Brain microvascular endothelial cell (primary cell): ENCODE data around the gene KATNBL1.

Source experiments
- DNase-seq: peaks from one replicate; pipeline ENCODE4 v3.0.0-alpha.2; 2020
- H3K27ac ChIP-seq: fragments of 250-450 bp; sonication (Bioruptor Pico); 2 replicates; pipeline ENCODE4 v1.5.1; 2020; ENCODE audit warnings: mild to moderate bottlenecking, moderate library complexity
- H3K27me3 ChIP-seq: fragments of 250-450 bp; sonication (Bioruptor Pico); replicated peaks from 2 replicates; pipeline ENCODE4 v1.5.1; 2020; ENCODE audit warnings: mild to moderate bottlenecking
- H3K36me3 ChIP-seq: fragments of 250-450 bp; sonication (Bioruptor Pico); replicated peaks from 2 replicates; pipeline ENCODE4 v1.5.1; 2020; ENCODE audit warnings: mild to moderate bottlenecking
- H3K4me3 ChIP-seq: 2 replicates; pipeline ENCODE4 v1.5.1; 2011; ENCODE audit warnings: low read depth, mild to moderate bottlenecking, control low read depth, low read length, moderate library complexity
- CTCF ChIP-seq: IDR thresholded peaks from 2 replicates; pipeline ENCODE4 v1.5.1; 2011; ENCODE audit warnings: low read depth, mild to moderate bottlenecking, moderate library complexity, low read length, control low read depth, inconsistent platforms; ENCODE audit errors: missing control alignments
- in situ Hi-C: cut with HindIII; loops from 2 replicates; pipeline ENCODE4 v1.10.0; 2017; ENCODE audit warnings: low sequenced_read_pairs, low pct_ligation_motif_present

Gene KATNBL1

GRCh38 chr15:34101366-34102174 is 108.3 kb downstream of the KATNBL1 start, which contains the start of the genes EMC7 and PGBD4:
TSS of gene EMC7 (minus strand) at chr15:34101862. CDS start at chr15:34101839, 23 bp downstream.
TSS of gene PGBD4 (plus strand) at chr15:34102083. CDS start at chr15:34102532, 449 bp downstream.
- Histone ChIP-seq H3K27ac (peak within 1 kb of the TSS; percentile 89), H3K36me3 (no peaks in the 10 kb centered on the region), H3K4me3 (peak within 1 kb of the TSS; percentile 99), H3K27me3 (no peaks in the 10 kb centered on the region)
- in situ Hi-C loops, result no loop called here
- DNase-seq, result peak; percentile 99
- no peak for TF ChIP-seq CTCF

- DNase-seq, result no peak
- H3K4me3 ChIP-seq, result no peak overlapping the region
- TF ChIP-seq CTCF, result no peak
- in situ Hi-C loops, result no loop called here
- no peaks in the 10 kb centered on the region for H3K27me3 ChIP-seq
- H3K27ac ChIP-seq, result no peak overlapping the region
- no peaks in the 10 kb centered on the region for H3K36me3 ChIP-seq
Measured at GRCh38 chr15:34099914-34100313, 110.0 kb downstream of the KATNBL1 start.
